T47D (cell line): ENCODE measurements around the gene SLC38A5.

Experiments
- DNase-seq, 2 experiments: peaks; one replicate each; pipeline versions ENCODE4 v3.0.0 to v3.0.0-alpha.2; 2011 to 2012; ENCODE audit warnings: low read depth in 1 of 2, low spot score in 1 of 2
- JUND ChIP-seq: IDR thresholded peaks from 2 replicates; pipeline ENCODE4 v1.6.1; 2012; ENCODE audit warnings: low read depth
- in situ Hi-C: cut with HindIII; loops from 2 replicates; pipeline ENCODE4 v1.10.0; 2016; ENCODE audit warnings: low sequenced_read_pairs, low pct_unique_long_range_greater_than_20kb

SLC38A5 gene

DNA sequence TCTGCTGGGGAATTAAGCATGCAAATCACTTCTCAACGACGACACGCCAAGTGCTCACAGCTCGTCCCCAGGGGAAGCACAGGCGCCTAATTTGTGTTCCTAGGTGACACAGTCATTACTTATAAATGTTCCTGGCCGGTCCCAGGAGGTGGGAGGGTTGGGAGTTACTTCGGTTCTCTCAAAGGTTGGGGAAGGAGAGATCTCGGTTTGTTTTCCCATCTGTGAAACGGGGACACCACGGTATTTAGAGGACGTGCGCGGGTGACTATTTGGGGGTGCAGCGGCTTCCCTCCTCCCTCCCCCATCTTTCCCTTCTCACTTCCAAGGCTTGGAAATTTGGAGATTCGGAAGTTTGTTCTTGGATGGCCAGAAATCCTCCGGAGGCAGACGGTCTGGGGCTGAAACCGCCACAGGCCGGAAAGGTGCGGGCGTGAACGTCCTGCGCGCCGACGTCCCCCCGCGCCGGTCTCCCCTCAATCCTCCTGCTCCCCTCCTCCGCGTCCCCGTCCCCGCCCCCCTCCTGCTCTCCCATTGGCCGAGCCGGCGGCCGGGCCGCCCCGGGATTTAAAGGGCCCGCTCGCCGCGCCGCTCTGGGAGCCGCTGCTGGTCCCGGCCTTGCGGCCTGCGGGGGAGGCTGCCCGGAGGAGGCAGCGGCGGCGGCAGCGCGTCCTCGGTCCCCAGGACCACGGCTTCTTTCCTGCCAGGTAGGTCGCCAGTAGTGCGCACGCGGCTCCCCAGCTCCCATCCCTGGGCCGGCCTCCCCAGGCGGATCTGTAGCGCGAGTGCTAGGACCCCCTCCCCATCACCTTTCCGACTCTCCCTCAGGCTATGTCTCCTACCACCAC is 38.6 kb upstream of the SLC38A5 start, which contains the start of gene PORCN:
PORCN (plus strand) TSS at position 593 of the 845 bp plus-strand sequence. CDS start 829 bp downstream, outside the sequence.
- peak; percentile 85 to 88 for DNase-seq
- no peak for TF ChIP-seq JUND
- in situ Hi-C loops: no loop called here

- no peak for DNase-seq
- TF ChIP-seq JUND: no peak
- in situ Hi-C loops: no loop called here
Observed at GRCh38 chrX:48507246-48507645, 37.2 kb upstream of the SLC38A5 start.

DNA sequence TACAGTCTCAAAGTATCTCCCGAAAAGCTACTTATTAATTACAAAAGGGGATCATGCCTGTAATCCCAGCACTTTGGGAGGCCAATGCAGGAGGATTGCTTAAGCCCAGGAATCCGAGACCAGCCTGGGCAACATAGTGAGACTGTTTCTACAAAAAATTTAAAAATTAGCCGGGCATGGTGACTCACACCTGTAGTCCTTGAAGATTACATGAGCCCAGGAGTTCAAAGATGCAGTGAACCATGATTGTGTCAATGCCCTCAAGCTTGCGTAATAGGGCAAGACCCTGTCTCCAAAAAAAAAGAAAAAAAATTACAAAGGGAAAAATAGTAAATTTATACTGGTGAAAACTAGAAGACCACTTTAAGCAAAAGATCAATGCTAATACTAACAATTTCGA is 35.4 kb upstream of the SLC38A5 start:
- DNase-seq: no peak
- no peak for TF ChIP-seq JUND
- in situ Hi-C loops: no loop called here

GRCh38 chrX:48504261-48504660 is 34.2 kb upstream of the SLC38A5 start:
- no peak for DNase-seq
- in situ Hi-C loops: no loop called here
- no peak for TF ChIP-seq JUND

DNA sequence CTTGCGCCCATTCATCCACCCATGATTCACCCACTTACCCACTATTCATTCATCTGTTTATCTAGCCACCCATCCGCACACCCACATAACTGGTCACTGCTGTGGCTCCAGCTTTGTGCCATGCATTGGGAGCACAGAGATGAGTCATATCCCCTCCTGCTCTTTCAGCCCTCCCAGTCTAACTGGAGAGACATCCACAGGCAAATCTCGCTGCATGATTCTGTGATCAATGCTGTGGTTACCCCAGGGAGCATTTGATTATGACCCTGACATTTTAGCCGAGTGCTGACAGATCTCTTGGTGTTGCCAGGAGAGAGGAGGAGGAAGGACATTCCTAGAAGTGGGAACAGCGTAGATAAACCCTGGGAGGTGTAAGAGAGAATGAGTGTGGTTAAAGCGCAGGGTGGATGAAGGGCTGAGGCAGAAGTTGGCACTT is 28.3 kb upstream of the SLC38A5 start:
- DNase-seq: no peak
- no peak for TF ChIP-seq JUND
- in situ Hi-C loops: no loop called here

DNA sequence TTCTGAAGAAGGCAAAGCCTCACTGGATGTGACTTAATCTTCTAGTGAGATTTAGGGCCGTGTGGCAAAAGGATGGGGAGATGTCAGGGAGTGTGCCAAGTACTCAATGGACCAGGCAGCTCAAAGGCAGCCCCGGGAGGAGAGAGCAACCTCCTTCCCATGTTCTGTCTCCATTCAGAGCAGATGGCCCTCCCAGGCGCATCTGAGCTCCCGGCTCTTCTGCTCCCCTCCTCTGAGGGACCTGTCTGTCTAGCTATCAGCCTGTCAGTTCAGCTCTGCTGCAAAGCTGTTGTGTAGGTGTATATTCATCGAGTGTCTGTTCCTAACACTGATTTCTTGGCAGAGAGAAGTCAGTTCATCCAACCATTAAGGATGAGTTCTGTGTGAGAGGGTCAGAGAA is 27.8 kb upstream of the SLC38A5 start:
- no peak for DNase-seq
- in situ Hi-C loops: no loop called here
- no peak for TF ChIP-seq JUND

DNA sequence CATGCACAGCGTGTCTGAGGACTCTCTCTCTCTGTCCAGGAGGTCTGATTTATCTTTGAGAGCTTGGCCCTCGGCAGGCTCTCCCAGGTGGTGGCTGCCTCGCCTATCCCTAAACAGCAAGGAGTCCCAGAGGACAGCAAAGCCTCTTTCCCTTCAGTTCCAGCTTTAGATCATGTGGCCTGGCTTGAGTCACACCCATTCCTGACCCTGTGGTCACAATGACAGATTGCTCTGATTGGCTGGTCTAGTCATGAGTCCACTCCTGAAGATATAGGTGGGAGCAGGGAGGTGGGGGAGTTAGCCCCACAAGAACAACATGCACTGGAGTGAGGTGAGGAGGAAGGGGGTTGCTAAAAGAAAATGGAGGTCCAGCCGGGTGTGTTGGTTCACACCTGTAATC is 26.6 kb upstream of the SLC38A5 start:
- in situ Hi-C loops: no loop called here
- no peak for TF ChIP-seq JUND
- no peak for DNase-seq

DNA sequence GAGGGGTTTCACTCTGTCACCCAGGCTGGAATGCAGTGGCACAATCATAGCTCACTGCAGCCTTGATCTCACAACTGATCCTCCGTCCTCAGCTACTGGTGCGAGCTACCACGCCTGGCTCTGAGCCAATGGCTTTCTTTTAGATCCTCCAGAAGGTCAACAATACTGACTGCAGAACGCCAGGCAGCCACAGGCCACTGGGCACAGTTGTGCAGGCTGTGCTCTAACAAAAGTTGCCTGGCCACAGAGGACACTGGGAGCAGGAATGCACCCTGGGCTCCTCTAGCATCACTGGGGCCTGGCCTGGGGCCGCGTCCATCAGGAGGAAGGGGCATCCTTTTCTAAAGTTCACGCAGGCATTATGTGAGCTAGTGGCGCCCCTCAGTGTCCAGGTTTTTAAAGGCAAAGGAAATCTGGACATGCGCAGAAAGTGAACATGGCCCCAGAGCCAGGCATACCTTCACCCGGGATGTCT is 23.9 kb upstream of the SLC38A5 start:
- no peak for TF ChIP-seq JUND
- in situ Hi-C loops: no loop called here
- peak in 1 of 2 experiments; percentile 72 for DNase-seq

GRCh38 chrX:48492293-48492910 is 22.3 kb upstream of the SLC38A5 start:
- no peak for TF ChIP-seq JUND
- in situ Hi-C loops: no loop called here
- DNase-seq: no peak

DNA sequence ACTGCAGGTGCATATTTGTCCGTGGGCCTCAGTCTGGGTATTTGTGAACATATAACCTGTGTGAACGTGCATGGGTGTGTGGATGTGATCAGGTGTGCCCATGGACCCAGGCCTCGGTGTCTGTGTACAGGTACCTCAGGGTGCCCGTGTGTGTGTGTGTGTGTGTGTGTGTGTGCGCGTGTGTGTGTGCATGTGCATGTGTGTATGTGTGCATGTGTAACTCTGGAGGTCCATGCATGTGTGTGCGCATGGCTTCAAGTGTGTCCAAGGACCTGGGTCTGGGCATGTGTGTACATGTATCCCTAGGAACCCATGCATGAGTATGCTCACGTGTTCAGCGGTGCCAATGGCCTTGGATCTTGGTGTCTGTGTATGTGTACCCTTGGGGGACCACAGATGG is 21.7 kb upstream of the SLC38A5 start:
- in situ Hi-C loops: no loop called here
- no peak for DNase-seq
- TF ChIP-seq JUND: no peak

- no peak for DNase-seq
- in situ Hi-C loops: no loop called here
- no peak for TF ChIP-seq JUND
Observed at GRCh38 chrX:48490661-48491060, 20.6 kb upstream of the SLC38A5 start.

GRCh38 chrX:48489892-48490291 is 19.8 kb upstream of the SLC38A5 start:
- in situ Hi-C loops: no loop called here
- no peak for DNase-seq
- TF ChIP-seq JUND: no peak

DNA sequence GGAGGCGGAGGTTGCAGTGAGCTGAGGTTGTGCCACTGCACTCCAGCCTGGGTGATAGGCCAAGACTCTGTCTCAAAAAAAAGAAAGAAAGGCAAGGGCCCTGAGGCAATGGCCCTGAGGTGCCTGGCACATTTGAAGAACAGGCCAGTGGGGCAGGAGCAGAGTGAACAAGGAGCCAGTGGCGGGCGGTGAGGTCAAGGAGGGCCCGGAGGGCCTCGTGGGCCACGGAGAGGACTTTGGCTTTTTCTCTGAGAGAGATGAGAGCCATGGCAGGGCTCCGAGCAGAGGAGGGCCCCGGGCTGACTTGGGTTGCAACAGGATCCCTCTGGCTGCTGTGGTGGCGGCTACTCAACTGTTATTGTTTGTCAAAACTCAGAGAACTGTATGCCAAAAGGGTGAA is 19.2 kb upstream of the SLC38A5 start:
- TF ChIP-seq JUND: no peak
- in situ Hi-C loops: no loop called here
- DNase-seq: no peak
